Astrocyte (in vitro differentiated cells and primary cell): ENCODE measurements around the gene VWA8. TPM values are rescaled to one million over a fixed set of nuclear protein-coding genes. Genes with fewer than 3 reads are reported as not detected.

Source experiments
- DNase-seq: peaks from one replicate; pipeline ENCODE4 v3.0.0-alpha.2; 2010; ENCODE audit warnings: low read depth
- FAIRE-seq: peaks from 2 replicates; lab custom pipeline; 2011; peaks lifted over from hg19 to GRCh38; lab: Jason Lieb, UNC
- H2AFZ ChIP-seq: 2 replicates; pipeline ENCODE4 v1.6.0; 2012; ENCODE audit warnings: low read depth, low read length, inconsistent platforms
- H3K27ac ChIP-seq: 2 replicates; pipeline ENCODE4 v1.5.1; 2011; ENCODE audit warnings: low read depth, low read length, inconsistent platforms
- H3K27me3 ChIP-seq: 2 replicates; pipeline ENCODE4 v1.6.0; 2011; ENCODE audit warnings: low read length, inconsistent platforms; ENCODE audit not compliant: insufficient read depth
- H3K36me3 ChIP-seq: 2 replicates; pipeline ENCODE4 v1.5.1; 2011; ENCODE audit warnings: low read length, inconsistent platforms; ENCODE audit not compliant: insufficient read depth
- H3K4me1 ChIP-seq: 2 replicates; pipeline ENCODE4 v1.5.1; 2011; ENCODE audit warnings: low read length, inconsistent platforms; ENCODE audit not compliant: insufficient read depth
- H3K4me2 ChIP-seq: 2 replicates; pipeline ENCODE4 v1.6.0; 2012; ENCODE audit warnings: low read length, inconsistent platforms
- H3K4me3 ChIP-seq: 2 replicates; pipeline ENCODE4 v1.5.1; 2011; ENCODE audit warnings: low read depth, mild to moderate bottlenecking, low read length, inconsistent platforms; ENCODE audit not compliant: insufficient read depth
- H3K79me2 ChIP-seq: 2 replicates; pipeline ENCODE4 v1.6.0; 2012; ENCODE audit warnings: mild to moderate bottlenecking, low read length, inconsistent platforms; ENCODE audit not compliant: insufficient read depth
- H3K9ac ChIP-seq: 2 replicates; pipeline ENCODE4 v1.6.0; 2012; ENCODE audit warnings: mild to moderate bottlenecking, low read length, inconsistent platforms
- H3K9me3 ChIP-seq: 2 replicates; pipeline ENCODE4 v1.5.1; 2012; ENCODE audit warnings: low read depth, mild to moderate bottlenecking, low read length, inconsistent platforms; ENCODE audit not compliant: insufficient read depth
- H4K20me1 ChIP-seq: 2 replicates; pipeline ENCODE4 v1.6.0; 2012; ENCODE audit warnings: low read length, inconsistent platforms; ENCODE audit not compliant: insufficient read depth
- H3K27ac Mint-ChIP-seq: one replicate; pipeline ENCODE4 v1.8.0; 2021; ENCODE audit warnings: mild to moderate bottlenecking, mixed read lengths; ENCODE audit not compliant: unreplicated experiment
- H3K27me3 Mint-ChIP-seq: one replicate; pipeline ENCODE4 v1.8.0; 2021; ENCODE audit warnings: low read depth, mixed read lengths; ENCODE audit not compliant: unreplicated experiment
- H3K36me3 Mint-ChIP-seq: one replicate; pipeline ENCODE4 v1.8.0; 2021; ENCODE audit warnings: low read depth, mixed read lengths; ENCODE audit not compliant: unreplicated experiment
- H3K4me1 Mint-ChIP-seq: one replicate; pipeline ENCODE4 v1.8.0; 2021; ENCODE audit warnings: low read depth, mixed read lengths; ENCODE audit not compliant: unreplicated experiment
- H3K4me3 Mint-ChIP-seq: one replicate; pipeline ENCODE4 v1.8.0; 2021; ENCODE audit warnings: mild to moderate bottlenecking, moderate library complexity, mixed read lengths; ENCODE audit not compliant: unreplicated experiment
- H3K9me3 Mint-ChIP-seq: one replicate; pipeline ENCODE4 v1.8.0; 2021; ENCODE audit warnings: mild to moderate bottlenecking, mixed read lengths; ENCODE audit not compliant: unreplicated experiment
- CTCF ChIP-seq: IDR thresholded peaks from 2 replicates; pipeline ENCODE4 v1.5.1; 2011; ENCODE audit warnings: low read depth, mild to moderate bottlenecking, inconsistent platforms, low read length, moderate library complexity; ENCODE audit not compliant: insufficient read depth
- EZH2 ChIP-seq: IDR thresholded peaks from 2 replicates; pipeline ENCODE4 v1.6.1; 2012; ENCODE audit warnings: mild to moderate bottlenecking, low read length, inconsistent platforms; ENCODE audit not compliant: insufficient read depth
- total RNA-seq: library from RNA; stranded (reverse); gene quantifications from 2 replicates; pipeline ENCODE4 v1.2.1, GENCODE V29; 2021

Gene VWA8
- total RNA-seq, 1 donor from 2014 or later = 15.6 TPM

- no peak for FAIRE-seq
- Histone ChIP-seq H3K27me3 (peaks cover 4% of the 10 kb centered on the region), H3K9ac (no peak overlapping the region), H3K4me2 (no peak overlapping the region), H2AFZ (no peak overlapping the region), H3K27ac (no peak overlapping the region), H3K4me1 (peaks cover 25% of the 10 kb centered on the region), H3K9me3 (no peaks in the 10 kb centered on the region), H3K36me3 (no peaks in the 10 kb centered on the region), H3K79me2 (no peaks in the 10 kb centered on the region), H4K20me1 (no peaks in the 10 kb centered on the region), H3K4me3 (no peak overlapping the region)
- peaks cover 48% of the 10 kb centered on the region for H3K27me3 Mint-ChIP-seq
- H3K36me3 Mint-ChIP-seq = no peaks in the 10 kb centered on the region
- no peak overlapping the region for H3K4me3 Mint-ChIP-seq
- no peak for DNase-seq
- peaks cover 2% of the 10 kb centered on the region for H3K9me3 Mint-ChIP-seq
- no peak overlapping the region for H3K27ac Mint-ChIP-seq
- no peak for TF ChIP-seq EZH2
- no peak for TF ChIP-seq CTCF
- peaks cover 32% of the 10 kb centered on the region for H3K4me1 Mint-ChIP-seq
Observed at GRCh38 chr13:41550276-41550675, 410.6 kb downstream of the VWA8 start.

- no peak for FAIRE-seq
- Mint-ChIP-seq H3K4me3 (no peak overlapping the region), H3K27ac (no peak overlapping the region)
Observed at GRCh38 chr13:41549491-41549890, 411.4 kb downstream of the VWA8 start.

More at GRCh38 chr13:41549491-41549890, 411.4 kb downstream of the VWA8 start:
- H4K20me1 ChIP-seq = no peaks in the 10 kb centered on the region
- Mint-ChIP-seq H3K36me3 (no peaks in the 10 kb centered on the region), H3K9me3 (peaks cover 2% of the 10 kb centered on the region), H3K4me1 (peaks cover 39% of the 10 kb centered on the region), H3K27me3 (peaks cover 48% of the 10 kb centered on the region)
- no peaks in the 10 kb centered on the region for H3K79me2 ChIP-seq
- no peaks in the 10 kb centered on the region for H3K36me3 ChIP-seq
- no peak overlapping the region for H3K4me3 ChIP-seq
- H3K27me3 ChIP-seq = peaks cover 4% of the 10 kb centered on the region
- H2AFZ ChIP-seq = no peak overlapping the region
- H3K9ac ChIP-seq = no peak overlapping the region
- TF ChIP-seq CTCF = no peak
- TF ChIP-seq EZH2 = no peak
- H3K4me1 ChIP-seq = peaks cover 25% of the 10 kb centered on the region
- no peaks in the 10 kb centered on the region for H3K9me3 ChIP-seq
- DNase-seq = no peak
- H3K27ac ChIP-seq = no peak overlapping the region
- H3K4me2 ChIP-seq = no peak overlapping the region
